ENCODE measurements around the gene PPL. TPM values are rescaled to one million over a fixed set of nuclear protein-coding genes. Genes with fewer than 3 reads are reported as not detected.
"Not testable (repeated sequence)": the region's sequence is repeated elsewhere in the genome, so short reads cannot be mapped to it uniquely, and the experiment has no call there.

The PPL gene
- polyA plus RNA-seq, 6 donors from 2014 or later, result 0.05 to 1.3 (median 0.16) TPM; not detected in 1

- DNase-seq (no peak), ATAC-seq (ENCODE audit: low read depth in 2 of 2) (no peak)
- H3K4me1 Mint-ChIP-seq, result no peaks in the 10 kb centered on the region
- H3K9me3 Mint-ChIP-seq, result no peaks in the 10 kb centered on the region
- no peaks in the 10 kb centered on the region for H3K36me3 Mint-ChIP-seq
- H3K4me3 Mint-ChIP-seq, result no peak overlapping the region
- no peak overlapping the region for H3K27ac Mint-ChIP-seq
- peaks cover 21 to 44% (median 30%) of the 10 kb centered on the region in 3 donors for H3K27me3 Mint-ChIP-seq
Observed at GRCh38 chr16:4904942-4905615, 31.9 kb downstream of the PPL start.

- DNase-seq, result no peak
- H3K9me3 Mint-ChIP-seq, result no peaks in the 10 kb centered on the region
- H3K4me1 Mint-ChIP-seq, result no peaks in the 10 kb centered on the region
- peaks cover 26 to 51% (median 30%) of the 10 kb centered on the region in 3 donors for H3K27me3 Mint-ChIP-seq
- no peak overlapping the region for H3K27ac Mint-ChIP-seq
- no peak overlapping the region for H3K4me3 Mint-ChIP-seq
- H3K36me3 Mint-ChIP-seq, result no peaks in the 10 kb centered on the region
- no peak for ATAC-seq (ENCODE audit: low read depth in 2 of 2)
Observed at GRCh38 chr16:4904108-4904941, 32.6 kb downstream of the PPL start.

GRCh38 chr16:4902038-4902437, 34.9 kb downstream of the PPL start:
- Mint-ChIP-seq H3K4me3 (no peak overlapping the region), H3K9me3 (peaks cover 0 to 4% (median 3%) of the 10 kb centered on the region in 7 donors), H3K36me3 (no peaks in the 10 kb centered on the region), H3K27me3 (peaks cover 22 to 61% (median 30%) of the 10 kb centered on the region in 3 donors), H3K4me1 (no peaks in the 10 kb centered on the region), H3K27ac (no peak overlapping the region)
- no peak for ATAC-seq (ENCODE audit: low read depth in 2 of 2)
- no peak for DNase-seq

- Mint-ChIP-seq H3K27me3 (peaks cover 22 to 61% (median 38%) of the 10 kb centered on the region in 3 donors), H3K36me3 (no peaks in the 10 kb centered on the region), H3K4me1 (no peaks in the 10 kb centered on the region), H3K9me3 (peaks cover 0 to 4% (median 3%) of the 10 kb centered on the region in 7 donors), H3K27ac (no peak overlapping the region), H3K4me3 (no peak overlapping the region)
- DNase-seq, result no peak
- no peak for ATAC-seq (ENCODE audit: low read depth in 2 of 2)
Observed at GRCh38 chr16:4900750-4901149, 36.2 kb downstream of the PPL start.

GRCh38 chr16:4900036-4900435, 36.9 kb downstream of the PPL start:
- no peak overlapping the region for H3K4me3 Mint-ChIP-seq
- ATAC-seq (ENCODE audit: low read depth in 2 of 2) (no peak), DNase-seq (no peak)
- H3K4me1 Mint-ChIP-seq, result no peaks in the 10 kb centered on the region
- peaks cover 0 to 4% (median 3%) of the 10 kb centered on the region in 7 donors for H3K9me3 Mint-ChIP-seq
- peaks cover 17 to 55% (median 34%) of the 10 kb centered on the region in 3 donors for H3K27me3 Mint-ChIP-seq
- H3K27ac Mint-ChIP-seq, result peak overlapping the region in 1 of 6 donors; percentile 82
- no peaks in the 10 kb centered on the region for H3K36me3 Mint-ChIP-seq

- no peaks in the 10 kb centered on the region for H3K36me3 Mint-ChIP-seq
- H3K4me3 Mint-ChIP-seq, result no peak overlapping the region
- peaks cover 12 to 49% (median 28%) of the 10 kb centered on the region in 3 donors for H3K27me3 Mint-ChIP-seq
- peaks cover 0 to 4% (median 3%) of the 10 kb centered on the region in 7 donors for H3K9me3 Mint-ChIP-seq
- no peaks in the 10 kb centered on the region for H3K4me1 Mint-ChIP-seq
- DNase-seq, result no peak
- no peak overlapping the region for H3K27ac Mint-ChIP-seq
- no peak for ATAC-seq (ENCODE audit: low read depth in 2 of 2)
Observed at GRCh38 chr16:4899474-4899846, 37.5 kb downstream of the PPL start.

- Mint-ChIP-seq H3K4me1 (no peaks in the 10 kb centered on the region), H3K27me3 (peaks cover 8 to 44% (median 23%) of the 10 kb centered on the region in 3 donors), H3K27ac (no peak overlapping the region), H3K4me3 (no peak overlapping the region), H3K9me3 (peaks cover 0 to 4% (median 3%) of the 10 kb centered on the region in 7 donors), H3K36me3 (no peaks in the 10 kb centered on the region)
- ATAC-seq (ENCODE audit: low read depth in 2 of 2) (no peak), DNase-seq (no peak)
Observed at GRCh38 chr16:4898811-4899473, 38.0 kb downstream of the PPL start.

- Mint-ChIP-seq H3K36me3 (no peaks in the 10 kb centered on the region), H3K4me1 (no peaks in the 10 kb centered on the region), H3K4me3 (no peak overlapping the region), H3K9me3 (peaks cover 0 to 4% (median 3%) of the 10 kb centered on the region in 7 donors), H3K27ac (no peak overlapping the region), H3K27me3 (peaks cover 6 to 30% (median 10%) of the 10 kb centered on the region in 3 donors)
- DNase-seq (no peak), ATAC-seq (ENCODE audit: low read depth in 2 of 2) (no peak)
Observed at GRCh38 chr16:4897328-4897727, 39.6 kb downstream of the PPL start.

GRCh38 chr16:4896761-4897160, 40.2 kb downstream of the PPL start:
- H3K4me1 Mint-ChIP-seq; ATAC-seq (ENCODE audit: low read depth in 2 of 2); H3K4me3 Mint-ChIP-seq; H3K9me3 Mint-ChIP-seq; H3K36me3 Mint-ChIP-seq; H3K27ac Mint-ChIP-seq; DNase-seq: not testable (repeated sequence)
- H3K27me3 Mint-ChIP-seq, result peaks cover 6 to 27% (median 8%) of the 10 kb centered on the region in 3 donors

- no peak for DNase-seq
- no peaks in the 10 kb centered on the region for H3K36me3 Mint-ChIP-seq
- no peaks in the 10 kb centered on the region for H3K4me1 Mint-ChIP-seq
- H3K9me3 Mint-ChIP-seq, result peaks cover 0 to 4% (median 3%) of the 10 kb centered on the region in 7 donors
- no peak overlapping the region for H3K27ac Mint-ChIP-seq
- ATAC-seq (ENCODE audit: low read depth in 2 of 2), result no peak
- no peak overlapping the region for H3K4me3 Mint-ChIP-seq
- peaks cover 6 to 22% (median 8%) of the 10 kb centered on the region in 3 donors for H3K27me3 Mint-ChIP-seq
Observed at GRCh38 chr16:4895366-4895765, 41.6 kb downstream of the PPL start.

- Mint-ChIP-seq H3K36me3 (no peaks in the 10 kb centered on the region), H3K27ac (no peak overlapping the region), H3K4me3 (no peak overlapping the region), H3K9me3 (peaks cover 0 to 4% (median 3%) of the 10 kb centered on the region in 7 donors), H3K27me3 (peaks cover 0 to 17% (median 8%) of the 10 kb centered on the region in 3 donors), H3K4me1 (no peaks in the 10 kb centered on the region)
- no peak for DNase-seq
- ATAC-seq (ENCODE audit: low read depth in 2 of 2), result no peak
Observed at GRCh38 chr16:4894276-4895150, 42.4 kb downstream of the PPL start.

GRCh38 chr16:4893103-4893862, 43.7 kb downstream of the PPL start:
- ATAC-seq (ENCODE audit: low read depth in 2 of 2), result no peak

More at GRCh38 chr16:4893103-4893862, 43.7 kb downstream of the PPL start:
- Mint-ChIP-seq H3K36me3 (no peaks in the 10 kb centered on the region), H3K4me3 (no peak overlapping the region), H3K4me1 (no peaks in the 10 kb centered on the region), H3K9me3 (peaks cover 0 to 2% (median 1%) of the 10 kb centered on the region in 7 donors), H3K27ac (peak overlapping the region in 1 of 6 donors; percentile 22), H3K27me3 (peaks cover 0 to 10% (median 8%) of the 10 kb centered on the region in 3 donors)
- DNase-seq, result no peak
